HG02981 (cell line): Measurements from ENCODE around the gene ALPG.
"Not testable (repeated sequence)": the region's sequence is repeated elsewhere in the genome, so short reads cannot be mapped to it uniquely, and the experiment has no call there.

Experiments used
- ATAC-seq: cut with Tn5 transposase; IDR thresholded peaks from one replicate; pipeline ENCODE4 v1.9.1; 2021; ENCODE audit warnings: mild to moderate bottlenecking, moderate library complexity; ENCODE audit not compliant: unreplicated experiment

ALPG gene

GRCh38 chr2:232376713-232377112, 29.9 kb upstream of the ALPG start:
- ATAC-seq = no peak

DNA sequence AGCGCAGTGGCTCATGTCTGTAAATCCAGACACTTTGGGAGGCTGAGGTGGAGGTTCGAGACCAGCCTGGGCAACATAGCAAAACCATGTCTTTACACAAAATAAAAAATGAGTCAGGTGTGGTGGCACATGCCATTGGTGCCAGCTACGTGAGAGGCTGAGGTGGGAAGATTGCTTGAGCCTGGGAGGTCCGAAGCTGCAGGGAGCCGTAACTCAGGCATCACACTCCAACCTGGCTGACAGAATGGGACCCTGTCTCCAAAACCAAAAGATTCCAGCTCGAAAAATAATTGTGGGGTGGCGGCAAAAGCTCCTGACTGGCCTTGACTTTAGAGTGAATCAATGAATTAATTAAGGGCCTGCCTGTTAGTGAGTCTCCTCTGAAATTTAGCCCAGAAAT, 29.3 kb upstream of the ALPG start:
- ATAC-seq = no peak

GRCh38 chr2:232377841-232378734, 28.6 kb upstream of the ALPG start:
- ATAC-seq = no peak

DNA sequence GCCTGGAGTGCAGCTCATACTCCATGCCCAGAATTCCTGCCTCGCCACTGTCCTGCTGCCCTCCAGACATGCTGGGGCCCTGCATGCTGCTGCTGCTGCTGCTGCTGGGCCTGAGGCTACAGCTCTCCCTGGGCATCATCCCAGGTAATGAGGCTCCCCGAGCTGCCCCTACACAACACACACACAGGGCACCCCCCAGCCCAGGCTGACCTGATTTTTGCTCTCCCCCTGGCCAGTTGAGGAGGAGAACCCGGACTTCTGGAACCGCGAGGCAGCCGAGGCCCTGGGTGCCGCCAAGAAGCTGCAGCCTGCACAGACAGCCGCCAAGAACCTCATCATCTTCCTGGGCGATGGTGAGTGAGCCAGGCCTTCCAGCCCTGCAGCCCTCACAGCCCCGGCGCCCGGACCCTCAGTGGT, 27.9 kb upstream of the ALPG start, which contains the start of gene ALPP:
Gene ALPP (plus strand): TSS at position 17 of the 417 bp plus-strand sequence. CDS start 52 bp downstream, at position 69.
- ATAC-seq = not testable (repeated sequence)

DNA sequence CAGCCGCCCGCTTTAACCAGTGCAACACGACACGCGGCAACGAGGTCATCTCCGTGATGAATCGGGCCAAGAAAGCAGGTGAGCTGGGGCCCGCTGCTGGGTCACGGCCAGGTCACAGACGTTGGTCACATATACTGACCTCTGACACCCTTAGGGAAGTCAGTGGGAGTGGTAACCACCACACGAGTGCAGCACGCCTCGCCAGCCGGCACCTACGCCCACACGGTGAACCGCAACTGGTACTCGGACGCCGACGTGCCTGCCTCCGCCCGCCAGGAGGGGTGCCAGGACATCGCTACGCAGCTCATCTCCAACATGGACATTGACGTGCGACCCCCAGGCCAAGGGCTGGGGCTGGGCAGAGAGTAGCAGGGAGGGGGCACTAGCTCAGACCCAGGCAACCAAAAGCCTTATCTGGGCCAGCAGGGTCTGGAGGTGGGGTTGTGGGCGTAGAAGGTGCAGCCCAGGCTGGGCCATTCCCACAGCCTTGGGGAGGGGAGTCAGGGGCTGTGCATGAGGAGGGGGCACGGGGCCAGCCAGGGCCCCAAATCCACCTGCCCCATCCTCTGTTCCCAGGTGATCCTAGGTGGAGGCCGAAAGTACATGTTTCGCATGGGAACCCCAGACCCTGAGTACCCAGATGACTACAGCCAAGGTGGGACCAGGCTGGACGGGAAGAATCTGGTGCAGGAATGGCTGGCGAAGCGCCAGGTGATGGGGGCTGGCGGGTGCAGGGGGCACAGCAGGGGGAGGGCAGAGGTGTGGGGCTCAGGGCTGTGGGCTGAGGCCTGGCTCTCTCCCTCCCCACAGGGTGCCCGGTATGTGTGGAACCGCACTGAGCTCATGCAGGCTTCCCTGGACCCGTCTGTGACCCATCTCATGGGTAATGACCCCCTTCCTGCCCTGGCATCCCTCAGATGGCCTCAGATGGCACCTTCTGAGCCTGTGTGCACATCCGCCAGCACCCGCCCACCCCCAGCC, 26.7 kb upstream of the ALPG start:
- not testable (repeated sequence) for ATAC-seq

GRCh38 chr2:232381204-232382031, 25.2 kb upstream of the ALPG start:
- not testable (repeated sequence) for ATAC-seq

- ATAC-seq = no peak
These were observed 24.1 kb upstream of the ALPG start for GRCh38 chr2:232382331-232383225.

GRCh38 chr2:232384466-232384865, 22.2 kb upstream of the ALPG start:
- no peak for ATAC-seq

DNA sequence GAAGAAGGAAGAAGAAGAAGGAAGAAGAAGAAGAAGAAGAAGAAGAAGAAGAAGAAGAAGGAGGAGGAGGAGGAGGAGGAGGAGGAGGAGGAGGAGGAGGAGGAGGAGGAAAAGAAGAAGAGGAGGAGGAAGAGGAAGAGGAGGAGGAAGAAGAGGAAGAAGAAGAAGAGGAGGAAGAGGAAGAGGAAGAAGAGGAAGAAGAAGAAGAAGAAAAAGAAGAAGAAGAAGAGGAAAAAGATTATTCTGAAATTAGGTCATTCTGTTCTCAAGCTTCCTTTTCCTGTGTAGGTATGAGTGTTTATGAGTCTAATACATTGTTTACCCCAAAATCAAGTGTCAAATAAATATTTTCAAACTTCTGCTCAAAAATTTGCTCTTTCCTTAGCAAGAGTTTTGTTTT, 21.6 kb upstream of the ALPG start:
- ATAC-seq = not testable (repeated sequence)

- ATAC-seq = no peak
These were observed 20.8 kb upstream of the ALPG start for GRCh38 chr2:232385660-232386489.

GRCh38 chr2:232386490-232386739, 20.2 kb upstream of the ALPG start:
- ATAC-seq = no peak

- no peak for ATAC-seq
These were observed 19.7 kb upstream of the ALPG start for GRCh38 chr2:232386740-232387450.

GRCh38 chr2:232387451-232388171, 19.0 kb upstream of the ALPG start:
- no peak for ATAC-seq

GRCh38 chr2:232388324-232388891, 18.2 kb upstream of the ALPG start:
- no peak for ATAC-seq

GRCh38 chr2:232389327-232389726, 17.3 kb upstream of the ALPG start:
- ATAC-seq = no peak

- no peak for ATAC-seq
These were observed 16.0 kb upstream of the ALPG start for GRCh38 chr2:232390661-232391060.

GRCh38 chr2:232393556-232393955, 13.1 kb upstream of the ALPG start:
- no peak for ATAC-seq
